ENCODE data around the gene EPGN.

- TF ChIP-seq POLR2A (IDR thresholded peaks at IDR 0.05; ENCODE audit: low read depth, low read length) (no peak), TAF1 (IDR thresholded peaks at IDR 0.05; ENCODE audit: borderline replicate concordance, low read depth, low read length) (no peak)
Measured at GRCh38 chr4:74293558-74293957, 14.7 kb upstream of the EPGN start.
